Adrenal gland (tissue), 5 donors: ENCODE measurements around the gene DSCAML1.

Source experiments
- POLR2A ChIP-seq, 2 donors: fragments of 450-650 bp; IDR thresholded peaks; one replicate each; pipeline ENCODE4 v1.6.1; 2017; ENCODE audit warnings: antibody characterized with exemption in 2 of 2, mild to moderate bottlenecking in 2 of 2, moderate library complexity in 1 of 2
- TF ChIP-seq, protein P1 (sequence below), 6 experiments: fragments of 450-650 bp in 4 of 6; fragments of 200-600 bp in 2 of 6; sonication (generic) in 1 of 6; IDR thresholded peaks; 1 replicate in 5 of 6; 2 replicates in 1 of 6; pipeline versions ENCODE4 v1.5.1 to v1.8.0; 2016 to 2021; ENCODE audit warnings: antibody characterized with exemption in 6 of 6, mild to moderate bottlenecking in 2 of 6, moderate library complexity in 1 of 6
- donor health status: DM: no; HTN: no; CAD: no.

DNA sequence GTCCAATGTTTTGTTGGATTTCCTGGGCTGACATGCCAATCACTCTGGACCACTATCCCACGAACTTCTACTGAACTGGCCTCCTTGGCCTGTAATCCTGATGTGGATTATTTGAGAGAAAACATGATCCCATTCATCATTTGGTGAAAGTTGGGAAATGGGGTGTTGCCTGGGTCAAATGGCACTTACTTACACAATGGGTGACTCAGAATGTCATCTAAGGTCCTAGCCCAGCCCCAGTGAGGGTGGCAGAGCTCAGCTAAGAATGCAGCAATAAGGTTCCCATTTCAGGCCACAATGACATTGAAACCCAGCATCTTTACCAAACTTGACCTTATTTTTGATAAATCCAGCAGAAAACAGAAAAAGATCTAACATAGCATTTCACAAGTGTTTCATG is 8.0 kb upstream of the DSCAML1 start:
- TF ChIP-seq, protein P1, sequence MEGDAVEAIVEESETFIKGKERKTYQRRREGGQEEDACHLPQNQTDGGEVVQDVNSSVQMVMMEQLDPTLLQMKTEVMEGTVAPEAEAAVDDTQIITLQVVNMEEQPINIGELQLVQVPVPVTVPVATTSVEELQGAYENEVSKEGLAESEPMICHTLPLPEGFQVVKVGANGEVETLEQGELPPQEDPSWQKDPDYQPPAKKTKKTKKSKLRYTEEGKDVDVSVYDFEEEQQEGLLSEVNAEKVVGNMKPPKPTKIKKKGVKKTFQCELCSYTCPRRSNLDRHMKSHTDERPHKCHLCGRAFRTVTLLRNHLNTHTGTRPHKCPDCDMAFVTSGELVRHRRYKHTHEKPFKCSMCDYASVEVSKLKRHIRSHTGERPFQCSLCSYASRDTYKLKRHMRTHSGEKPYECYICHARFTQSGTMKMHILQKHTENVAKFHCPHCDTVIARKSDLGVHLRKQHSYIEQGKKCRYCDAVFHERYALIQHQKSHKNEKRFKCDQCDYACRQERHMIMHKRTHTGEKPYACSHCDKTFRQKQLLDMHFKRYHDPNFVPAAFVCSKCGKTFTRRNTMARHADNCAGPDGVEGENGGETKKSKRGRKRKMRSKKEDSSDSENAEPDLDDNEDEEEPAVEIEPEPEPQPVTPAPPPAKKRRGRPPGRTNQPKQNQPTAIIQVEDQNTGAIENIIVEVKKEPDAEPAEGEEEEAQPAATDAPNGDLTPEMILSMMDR (IDR thresholded peaks at IDR 0.05), result no peak
- TF ChIP-seq POLR2A (IDR thresholded peaks at IDR 0.05), result no peak
